ENCODE data around the gene OTOGL.

Gene OTOGL

DNA sequence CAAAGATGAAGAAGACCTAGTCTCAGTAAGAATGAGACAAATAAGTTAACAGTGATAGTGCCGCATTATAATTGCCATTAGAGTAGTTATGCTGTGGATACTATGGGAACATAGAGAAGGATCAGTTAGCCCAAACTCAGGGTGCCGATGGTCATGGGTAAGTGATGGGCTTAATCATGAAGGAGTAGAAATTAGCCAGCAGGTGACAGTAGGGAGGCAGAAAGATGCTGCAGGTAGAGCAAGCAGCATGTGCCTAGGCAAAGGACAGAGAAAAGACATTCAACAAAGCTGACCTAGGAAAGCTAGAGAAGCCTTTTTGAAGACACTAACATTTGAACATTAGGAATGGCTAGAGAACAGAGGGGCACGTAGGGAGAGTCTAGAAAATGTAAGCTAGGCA lies 314.1 kb downstream of the OTOGL start:
- peaks cover 3% of the 10 kb centered on the region for H3K27me3 ChIP-seq (ENCODE audit: insufficient read depth, poor library complexity, severe bottlenecking)
- no peak overlapping the region for H3K4me3 ChIP-seq (ENCODE audit: severe bottlenecking)
- no peak for TF ChIP-seq CTCF (IDR thresholded peaks at IDR 0.05; ENCODE audit: poor library complexity, severe bottlenecking)
- no peaks in the 10 kb centered on the region for H3K4me1 ChIP-seq (ENCODE audit: insufficient read depth, poor library complexity, severe bottlenecking)
- H3K27ac ChIP-seq (ENCODE audit: poor library complexity, severe bottlenecking), result no peak overlapping the region
- no peaks in the 10 kb centered on the region for H3K9me3 ChIP-seq (ENCODE audit: severe bottlenecking)
- no peaks in the 10 kb centered on the region for H3K36me3 ChIP-seq (ENCODE audit: low read depth)
- DNase-seq (ENCODE audit: low spot score) (no peak), ATAC-seq (ENCODE audit: low read depth) (no peak)

GRCh38 chr12:80415466-80415865 lies 316.1 kb downstream of the OTOGL start:
- no peak for DNase-seq (ENCODE audit: low spot score)
- no peaks in the 10 kb centered on the region for H3K36me3 ChIP-seq (ENCODE audit: low read depth)
- ATAC-seq (ENCODE audit: low read depth), result no peak
- peaks cover 3% of the 10 kb centered on the region for H3K27me3 ChIP-seq (ENCODE audit: insufficient read depth, poor library complexity, severe bottlenecking)
- H3K9me3 ChIP-seq (ENCODE audit: severe bottlenecking), result no peaks in the 10 kb centered on the region
- no peak overlapping the region for H3K4me3 ChIP-seq (ENCODE audit: severe bottlenecking)
- no peak for TF ChIP-seq CTCF (IDR thresholded peaks at IDR 0.05; ENCODE audit: poor library complexity, severe bottlenecking)
- H3K4me1 ChIP-seq (ENCODE audit: insufficient read depth, poor library complexity, severe bottlenecking), result no peaks in the 10 kb centered on the region
- H3K27ac ChIP-seq (ENCODE audit: poor library complexity, severe bottlenecking), result no peak overlapping the region

- Histone ChIP-seq H3K9me3 (ENCODE audit: severe bottlenecking) (no peaks in the 10 kb centered on the region), H3K4me3 (ENCODE audit: severe bottlenecking) (no peak overlapping the region), H3K4me1 (ENCODE audit: insufficient read depth, poor library complexity, severe bottlenecking) (no peaks in the 10 kb centered on the region), H3K27me3 (ENCODE audit: insufficient read depth, poor library complexity, severe bottlenecking) (peaks cover 3% of the 10 kb centered on the region), H3K27ac (ENCODE audit: poor library complexity, severe bottlenecking) (no peak overlapping the region), H3K36me3 (ENCODE audit: low read depth) (no peaks in the 10 kb centered on the region)
- DNase-seq (ENCODE audit: low spot score) (no peak), ATAC-seq (ENCODE audit: low read depth) (no peak)
- no peak for TF ChIP-seq CTCF (IDR thresholded peaks at IDR 0.05; ENCODE audit: poor library complexity, severe bottlenecking)
Observed at GRCh38 chr12:80419644-80420043, 320.3 kb downstream of the OTOGL start.

DNA sequence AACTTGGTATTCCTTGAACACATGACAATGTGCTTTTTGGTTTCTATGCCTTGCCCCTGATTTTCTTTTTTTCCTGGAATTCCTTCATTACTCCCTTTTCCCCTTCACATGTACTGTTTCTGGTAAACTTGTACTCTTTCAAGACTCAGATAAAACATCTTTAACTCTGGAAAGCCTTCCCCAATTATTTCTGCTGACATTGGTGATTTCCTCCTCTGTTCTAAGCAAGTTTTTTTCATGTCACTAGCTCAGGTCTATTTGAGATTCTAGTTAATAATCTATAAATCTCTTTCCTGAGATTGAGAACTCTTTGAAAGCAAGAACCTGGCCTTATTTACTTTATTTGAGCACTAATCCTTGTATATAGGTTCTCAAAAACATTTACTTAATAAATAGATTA lies 320.7 kb downstream of the OTOGL start:
- Histone ChIP-seq H3K36me3 (ENCODE audit: low read depth) (no peaks in the 10 kb centered on the region), H3K4me3 (ENCODE audit: severe bottlenecking) (no peak overlapping the region), H3K4me1 (ENCODE audit: insufficient read depth, poor library complexity, severe bottlenecking) (no peaks in the 10 kb centered on the region), H3K9me3 (ENCODE audit: severe bottlenecking) (no peaks in the 10 kb centered on the region), H3K27me3 (ENCODE audit: insufficient read depth, poor library complexity, severe bottlenecking) (peaks cover 3% of the 10 kb centered on the region), H3K27ac (ENCODE audit: poor library complexity, severe bottlenecking) (no peak overlapping the region)
- ATAC-seq (ENCODE audit: low read depth) (no peak), DNase-seq (ENCODE audit: low spot score) (no peak)
- TF ChIP-seq CTCF (IDR thresholded peaks at IDR 0.05; ENCODE audit: poor library complexity, severe bottlenecking), result no peak

GRCh38 chr12:80422550-80422949 lies 323.2 kb downstream of the OTOGL start:
- Histone ChIP-seq H3K27me3 (ENCODE audit: insufficient read depth, poor library complexity, severe bottlenecking) (peaks cover 3% of the 10 kb centered on the region), H3K36me3 (ENCODE audit: low read depth) (no peaks in the 10 kb centered on the region), H3K9me3 (ENCODE audit: severe bottlenecking) (no peaks in the 10 kb centered on the region), H3K27ac (ENCODE audit: poor library complexity, severe bottlenecking) (no peak overlapping the region), H3K4me3 (ENCODE audit: severe bottlenecking) (no peak overlapping the region), H3K4me1 (ENCODE audit: insufficient read depth, poor library complexity, severe bottlenecking) (no peaks in the 10 kb centered on the region)
- DNase-seq (ENCODE audit: low spot score) (no peak), ATAC-seq (ENCODE audit: low read depth) (no peak)
- no peak for TF ChIP-seq CTCF (IDR thresholded peaks at IDR 0.05; ENCODE audit: poor library complexity, severe bottlenecking)

Data from RWPE2 (cell line).